A549 (cell line): ENCODE data around the gene PPIE. TPM values are rescaled to one million over a fixed set of nuclear protein-coding genes. Genes with fewer than 3 reads are reported as not detected.
"Not testable (repeated sequence)": the region's sequence is repeated elsewhere in the genome, so short reads cannot be mapped to it uniquely, and the experiment has no call there.

Source experiments
- ATAC-seq, 2 experiments: fragments of 200-7000 bp in 1 of 2; fragments of >200 bp in 1 of 2; cut with Nextera tagmentation in 1 of 2; cut with Tn5 transposase in 1 of 2; 3 replicates each; pipeline versions ENCODE4 v1.8.0 to v1.9.1; 2018 to 2020; ENCODE audit warnings: mild to moderate bottlenecking in 1 of 2, moderate library complexity in 1 of 2
- CTCF ChIA-PET: fragments of 300-600 bp; sonication (Branson Sonifier 250); formaldehyde crosslinking; extraction: SDS; loops from one replicate; lab custom pipeline; 2021; ENCODE audit warnings: antibody characterized with exemption, inconsistent platforms; lab: Yijun Ruan, JAX
- POLR2A ChIA-PET: fragments of 350-600 bp; formaldehyde crosslinking; extraction: SDS; loops from one replicate; lab custom pipeline; 2021; ENCODE audit warnings: antibody characterized with exemption, inconsistent platforms; lab: Yijun Ruan, JAX
- DNase-seq, 2 experiments: peaks; one replicate each; pipeline versions ENCODE4 v3.0.0 to v3.0.0-alpha.2; 2011 to 2016; ENCODE audit warnings: low read depth in 1 of 2, low spot score in 1 of 2
- FAIRE-seq: peaks from 2 replicates; lab custom pipeline; 2011; peaks lifted over from hg19 to GRCh38; lab: Jason Lieb, UNC
- H3K27ac ChIP-seq, 2 experiments: fragments of >200 bp; sonication (Bioruptor Twin); formaldehyde crosslinking; 3 replicates each; pipeline ENCODE4 v1.5.1; 2016 to 2017
- H3K4me1 ChIP-seq: fragments of >200 bp; sonication (Bioruptor Twin); formaldehyde crosslinking; 3 replicates; pipeline ENCODE4 v1.6.1; 2016
- H3K4me2 ChIP-seq: fragments of >200 bp; sonication (Bioruptor Twin); formaldehyde crosslinking; 3 replicates; pipeline ENCODE4 v1.6.1; 2016
- H3K4me3 ChIP-seq: fragments of >200 bp; sonication (Bioruptor Twin); formaldehyde crosslinking; 3 replicates; pipeline ENCODE4 v1.5.1; 2016
- H3K9me3 ChIP-seq: fragments of >200 bp; sonication (Bioruptor Twin); formaldehyde crosslinking; 3 replicates; pipeline ENCODE4 v1.6.1; 2016
- CBX8 ChIP-seq: fragments of 200-600 bp; sonication (generic); IDR thresholded peaks from 2 replicates; pipeline ENCODE4 v1.6.1; 2016
- CHD4 ChIP-seq: fragments of 200-600 bp; sonication (generic); IDR thresholded peaks from 2 replicates; pipeline ENCODE4 v1.6.1; 2016; ENCODE audit warnings: antibody characterized with exemption, mild to moderate bottlenecking, borderline replicate concordance
- EP300 ChIP-seq, 2 experiments: fragments of >200 bp; sonication (Bioruptor Twin); formaldehyde crosslinking; IDR thresholded peaks; 2 replicates in 1 of 2; 3 replicates in 1 of 2; pipeline ENCODE4 v1.6.1; 2016 to 2017
- FOSB ChIP-seq: fragments of 250-450 bp; sonication (Bioruptor Pico); IDR thresholded peaks from 2 replicates; pipeline ENCODE4 v1.5.0; 2020; ENCODE audit warnings: mild to moderate bottlenecking, moderate library complexity
- FOSL2 ChIP-seq, 2 experiments: fragments of 450-650 bp in 1 of 2; fragments of >200 bp in 1 of 2; sonication (Bioruptor Twin) in 1 of 2; formaldehyde crosslinking; IDR thresholded peaks; 2 replicates each; pipeline versions ENCODE4 v1.5.0 to v1.6.1; 2016 to 2020; ENCODE audit warnings: mild to moderate bottlenecking in 1 of 2, moderate library complexity in 1 of 2
- FOXS1 ChIP-seq: fragments of 250-450 bp; sonication (Bioruptor Pico); IDR thresholded peaks from 2 replicates; pipeline ENCODE4 v1.5.0; 2020; ENCODE audit warnings: mild to moderate bottlenecking, moderate library complexity
- GATA3 ChIP-seq: IDR thresholded peaks from 2 replicates; pipeline ENCODE4 v1.6.1; 2012; ENCODE audit warnings: borderline replicate concordance
- HDAC2 ChIP-seq: fragments of 200-600 bp; sonication (generic); IDR thresholded peaks from 2 replicates; pipeline ENCODE4 v1.6.1; 2016
- HEYL ChIP-seq: fragments of 250-450 bp; sonication (Bioruptor Pico); IDR thresholded peaks from 2 replicates; pipeline ENCODE4 v1.8.0; 2021; ENCODE audit warnings: mild to moderate bottlenecking, moderate library complexity
- HOXB13 ChIP-seq: fragments of 250-450 bp; sonication (Bioruptor Pico); IDR thresholded peaks from 2 replicates; pipeline ENCODE4 v1.5.0; 2020; ENCODE audit warnings: low read depth, mild to moderate bottlenecking, moderate library complexity
- HOXB5 ChIP-seq: fragments of 250-450 bp; sonication (Bioruptor Pico); IDR thresholded peaks from 2 replicates; pipeline ENCODE4 v1.5.0; 2020; ENCODE audit warnings: mild to moderate bottlenecking, moderate library complexity
- MAFK ChIP-seq: fragments of 450-650 bp; IDR thresholded peaks from 2 replicates; pipeline ENCODE4 v1.6.1; 2014; ENCODE audit not compliant: partially characterized antibody
- MYC ChIP-seq: IDR thresholded peaks from 2 replicates; pipeline ENCODE4 v1.6.1; 2012; ENCODE audit warnings: mild to moderate bottlenecking, inconsistent platforms, low read length, improper control_type of control experiment, borderline replicate concordance
- NR3C1 ChIP-seq: fragments of >200 bp; sonication (Bioruptor Twin); formaldehyde crosslinking; IDR thresholded peaks from 3 replicates; pipeline ENCODE4 v1.6.1; 2017
- PBX3 ChIP-seq: IDR thresholded peaks from 2 replicates; pipeline ENCODE4 v1.6.1; 2012
- PHF8 ChIP-seq: fragments of 200-600 bp; sonication (generic); IDR thresholded peaks from 2 replicates; pipeline ENCODE4 v1.6.1; 2016; ENCODE audit warnings: low read depth, mild to moderate bottlenecking, antibody characterized with exemption, moderate library complexity, borderline replicate concordance
- RARB ChIP-seq: fragments of 250-450 bp; sonication (Bioruptor Pico); IDR thresholded peaks from 2 replicates; pipeline ENCODE4 v1.8.0; 2021; ENCODE audit warnings: mild to moderate bottlenecking, moderate library complexity
- RCOR1 ChIP-seq: fragments of 150-350 bp; IDR thresholded peaks from 2 replicates; pipeline ENCODE4 v1.6.1; 2014; ENCODE audit warnings: antibody characterized with exemption, low read length, low read depth
- RFX5 ChIP-seq: fragments of 450-650 bp; IDR thresholded peaks from 2 replicates; pipeline ENCODE4 v1.7.1; 2014; ENCODE audit warnings: antibody characterized with exemption, mild to moderate bottlenecking, moderate library complexity
- RNF2 ChIP-seq: fragments of 200-600 bp; sonication (generic); IDR thresholded peaks from 2 replicates; pipeline ENCODE4 v1.6.1; 2016; ENCODE audit warnings: low read depth, mild to moderate bottlenecking, antibody characterized with exemption, moderate library complexity, borderline replicate concordance
- SREBF2 ChIP-seq: fragments of 450-650 bp; IDR thresholded peaks from 2 replicates; pipeline ENCODE4 v1.6.1; 2014; ENCODE audit warnings: mild to moderate bottlenecking, moderate library complexity
- TP53 ChIP-seq: fragments of 250-450 bp; sonication (Bioruptor Pico); IDR thresholded peaks from 2 replicates; pipeline ENCODE4 v1.5.0; 2021; ENCODE audit warnings: mild to moderate bottlenecking, moderate library complexity
- ZNF302 ChIP-seq: fragments of 250-450 bp; sonication (Bioruptor Pico); IDR thresholded peaks from 2 replicates; pipeline ENCODE4 v1.9.0; 2021; ENCODE audit warnings: inconsistent platforms, mild to moderate bottlenecking, moderate library complexity
- ZSCAN20 ChIP-seq: fragments of 250-450 bp; sonication (Bioruptor Pico); IDR thresholded peaks from 2 replicates; pipeline ENCODE4 v1.8.0; 2022; ENCODE audit warnings: mild to moderate bottlenecking, moderate library complexity
- WGBS: methylation state at CpG from one replicate; pipeline ENCODE4 v1.1.6; 2017; ENCODE audit errors: missing lambda C conversion rate; 5-methylcytosine and 5-hydroxymethylcytosine counted together
- polyA plus RNA-seq, 4 experiments: library from polyadenylated mRNA; depleted of rRNA in 3 of 4; stranded (reverse); fragments of >200 nt; fragmentation: RNase III in 1 of 4; extraction: RNeasy Plus Mini Kit Qiagen cat#74134 plus additional on column Dnase treatment in 1 of 4; gene quantifications; 2 replicates in 3 of 4; 3 replicates in 1 of 4; pipeline ENCODE4 v1.2.3, GENCODE V29; 2011 to 2017
- TF ChIP-seq, protein P1 (sequence below): IDR thresholded peaks from 2 replicates; pipeline ENCODE4 v1.6.1; 2012
- TF ChIP-seq, protein P2 (sequence below): IDR thresholded peaks from 2 replicates; pipeline ENCODE4 v1.6.1; 2012; ENCODE audit warnings: low read depth, borderline replicate concordance

The PPIE gene
- polyA plus RNA-seq, 2 of the 4 experiments (the other 2 are of a cell fraction) = 46.6 to 75.6 TPM

- 84% methylated on average over 8 of the region's 11 CpGs for WGBS
- TF ChIP-seq PHF8 = no peak
- TF ChIP-seq FOXS1 (CRISPR knock-in tag) = no peak
- no peak for TF ChIP-seq ZSCAN20 (CRISPR knock-in tag)
- TF ChIP-seq FOSB (CRISPR knock-in tag) = no peak
- no peak for TF ChIP-seq CHD4
- TF ChIP-seq HOXB5 = no peak
- no peak for TF ChIP-seq HOXB13
- TF ChIP-seq, protein P1, sequence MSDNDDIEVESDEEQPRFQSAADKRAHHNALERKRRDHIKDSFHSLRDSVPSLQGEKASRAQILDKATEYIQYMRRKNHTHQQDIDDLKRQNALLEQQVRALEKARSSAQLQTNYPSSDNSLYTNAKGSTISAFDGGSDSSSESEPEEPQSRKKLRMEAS = no peak
- TF ChIP-seq PBX3 = no peak
- no peak for TF ChIP-seq SREBF2
- no peak for TF ChIP-seq RNF2
- no peak for TF ChIP-seq CBX8
- no peak for TF ChIP-seq EP300 (IDR thresholded peaks at IDR 0.05)
- TF ChIP-seq, protein P2, sequence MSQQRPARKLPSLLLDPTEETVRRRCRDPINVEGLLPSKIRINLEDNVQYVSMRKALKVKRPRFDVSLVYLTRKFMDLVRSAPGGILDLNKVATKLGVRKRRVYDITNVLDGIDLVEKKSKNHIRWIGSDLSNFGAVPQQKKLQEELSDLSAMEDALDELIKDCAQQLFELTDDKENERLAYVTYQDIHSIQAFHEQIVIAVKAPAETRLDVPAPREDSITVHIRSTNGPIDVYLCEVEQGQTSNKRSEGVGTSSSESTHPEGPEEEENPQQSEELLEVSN = no peak
- CTCF ChIA-PET = no interaction called here
- DNase-seq = no peak
- POLR2A ChIA-PET = no interaction called here
- Histone ChIP-seq H3K4me3 (no peak overlapping the region), H3K4me1 (peaks cover 5% of the 10 kb centered on the region; the same call in 1 of the 3 replicates), H3K4me2 (no peak overlapping the region; the same call in 2 of the 3 replicates), H3K9me3 (no peaks in the 10 kb centered on the region), H3K27ac (no peak overlapping the region)
- FAIRE-seq = no peak
- ATAC-seq = no peak
Observed at GRCh38 chr1:39787468-39787867, 48.8 kb downstream of the PPIE start.

DNA sequence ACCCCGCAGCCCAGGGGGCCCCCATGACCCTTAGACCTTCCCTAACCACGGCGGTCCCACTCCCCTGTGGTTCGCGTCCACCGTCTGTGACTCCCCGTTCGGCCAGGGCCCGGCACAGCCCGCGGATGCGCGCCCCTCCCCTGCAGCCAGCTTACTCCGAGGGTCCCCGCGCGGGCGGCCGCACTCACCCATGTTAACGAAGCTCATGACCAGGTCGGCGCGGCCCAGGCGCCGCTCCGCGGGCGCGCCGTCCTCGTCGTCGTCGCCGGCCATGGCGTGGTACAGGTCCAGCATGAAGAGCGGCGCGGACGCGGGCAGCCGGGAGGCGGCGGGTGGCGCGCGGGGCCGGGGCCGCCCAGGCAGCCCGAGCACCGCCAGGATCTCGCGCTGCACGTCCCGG is 49.3 kb downstream of the PPIE start:
- peak overlapping the region; percentile 89 for H3K4me2 ChIP-seq
- H3K27ac ChIP-seq = peak overlapping the region in 1 of 2 experiments; percentile 95; a peak in 4 of 6 replicates
- H3K4me1 ChIP-seq, DNase-seq, H3K9me3 ChIP-seq, ATAC-seq, FAIRE-seq: not testable (repeated sequence)
- peak overlapping the region; percentile 64 for H3K4me3 ChIP-seq
- WGBS = no CpG with 5 or more reads among the region's 55 CpGs
- CTCF ChIA-PET = interaction anchor here (2.9 kb wide), 1 partner anchor 11 kb away, joined by 16 read pairs; no protein-coding TSS in a partner anchor
- POLR2A ChIA-PET = interaction anchor here (1.0 to 1.1 kb wide), 2 partner anchors 11 to 49 kb away, joined by 5 to 8 read pairs; partner anchors contain the start of gene PPIE

DNA sequence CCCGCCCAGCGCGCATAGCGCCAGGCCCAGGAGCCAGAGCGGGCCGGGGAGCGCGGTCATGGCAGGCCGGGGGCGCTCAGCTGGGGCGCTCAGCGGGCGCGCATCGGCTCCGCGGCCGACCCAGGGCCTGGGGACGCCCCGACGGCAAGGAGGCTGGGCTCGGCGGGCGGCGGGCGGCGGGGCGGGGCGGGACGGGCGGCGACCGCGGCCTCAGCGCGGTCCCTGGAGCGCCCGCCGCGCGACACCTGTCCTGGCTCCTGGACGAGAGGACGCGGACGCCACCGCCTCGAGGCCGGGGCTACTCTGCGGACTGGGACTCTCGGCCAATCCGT is 49.7 kb downstream of the PPIE start:
- FAIRE-seq = no peak
- DNase-seq = no peak
- TF ChIP-seq NR3C1 (no peak), MAFK (no peak), HDAC2 (no peak), GATA3 (no peak), ZNF302 (CRISPR knock-in tag) (no peak), PHF8 (no peak), RFX5 (no peak), FOSL2 (IDR thresholded peaks at IDR 0.05) (no peak), FOSL2 (CRISPR knock-in tag; IDR thresholded peaks at IDR 0.05) (no peak), TP53 (CRISPR knock-in tag) (no peak), HOXB13 (no peak), RARB (no peak), HEYL (CRISPR knock-in tag) (no peak), MYC (no peak), RCOR1 (no peak), PBX3 (no peak)
- peak overlapping the region; percentile 89 for H3K4me2 ChIP-seq
- WGBS = no CpG with 5 or more reads among the region's 51 CpGs
- H3K4me3 ChIP-seq = peak overlapping the region; percentile 64
- ChIA-PET CTCF (interaction anchor here (0.6 to 2.9 kb wide), 2 partner anchors 10 to 388 kb away, joined by 4 to 16 read pairs; no protein-coding TSS in a partner anchor), POLR2A (interaction anchor here (1.0 to 1.1 kb wide), 2 partner anchors 11 to 50 kb away, joined by 5 to 8 read pairs; partner anchors contain the start of gene PPIE)
- peak overlapping the region; percentile 75 to 95; a peak in 5 of 6 replicates for H3K27ac ChIP-seq
- ATAC-seq = peak; percentile 45 to 48; a peak in 5 of 6 replicates
- H3K9me3 ChIP-seq = no peaks in the 10 kb centered on the region
- H3K4me1 ChIP-seq = peaks cover 5% of the 10 kb centered on the region; the same call in 1 of the 3 replicates
